ENCODE results near the gene ANTXR1. TPM values are rescaled to one million over a fixed set of nuclear protein-coding genes. Genes with fewer than 3 reads are reported as not detected.

The ANTXR1 gene
- total RNA-seq, 3 donors from 2014 or later (not counting 1 experiment from before 2014, with no cell fraction given) = not detected

DNA sequence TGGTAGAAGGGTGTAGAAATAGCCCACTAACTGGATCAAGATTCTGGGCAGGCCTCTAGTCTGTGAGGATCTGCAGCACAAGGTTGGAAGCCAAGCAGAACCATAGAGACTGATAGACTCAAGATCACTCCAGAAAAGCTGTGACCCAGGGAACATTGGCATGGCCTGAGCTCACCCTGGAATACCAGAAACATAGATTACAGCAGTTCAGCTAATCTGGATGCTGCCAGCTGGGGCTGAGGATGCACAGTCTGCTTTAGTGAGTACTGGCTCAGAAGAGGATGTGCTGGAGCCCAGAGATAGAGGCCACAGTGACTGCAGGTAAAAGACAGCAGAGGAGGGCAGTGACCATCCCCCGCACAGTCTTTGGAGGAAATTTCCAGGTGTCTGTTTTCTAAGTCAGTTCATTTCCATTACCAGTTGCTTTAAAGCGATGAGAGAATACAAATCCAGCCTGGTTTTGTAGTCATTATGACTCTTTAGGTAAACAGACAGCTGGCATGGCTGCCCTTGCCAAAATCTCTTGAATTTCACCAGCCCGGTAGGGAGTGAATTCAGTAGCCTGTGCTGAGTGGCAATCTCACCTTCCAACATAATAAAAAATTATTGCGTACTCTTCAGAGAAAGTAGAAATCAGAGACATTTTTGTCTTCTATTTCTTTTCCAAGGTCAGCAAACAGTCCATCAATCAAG lies 119.2 kb downstream of the ANTXR1 start:
- Mint-ChIP-seq H3K4me1 (no peaks in the 10 kb centered on the region), H3K4me3 (no peak overlapping the region), H3K27ac (no peak overlapping the region), H3K27me3 (ENCODE audit: low read depth in 2 of 2) (peaks cover 12 to 14% of the 10 kb centered on the region in 2 donors), H3K36me3 (no peaks in the 10 kb centered on the region), H3K9me3 (no peaks in the 10 kb centered on the region)
- no peaks in the 10 kb centered on the region for H3K27me3 ChIP-seq (ENCODE audit: control insufficient read depth, insufficient read depth, low read length)
- H3K4me3 ChIP-seq (ENCODE audit: low read length) = no peak overlapping the region
- H3K9me3 ChIP-seq (ENCODE audit: control insufficient read depth, insufficient read depth, low read length) = no peaks in the 10 kb centered on the region
- no peak overlapping the region for H3K27ac ChIP-seq (ENCODE audit: low read length)
- WGBS (ENCODE audit: insufficient coverage) = 95% methylated on average over 4 of the region's 4 CpGs
- no peaks in the 10 kb centered on the region for H3K36me3 ChIP-seq (ENCODE audit: control insufficient read depth, insufficient read depth, low read length)
- no peak for DNase-seq
- ATAC-seq = peak in 1 of 3 donors; percentile 32
- no peaks in the 10 kb centered on the region for H3K4me1 ChIP-seq (ENCODE audit: control insufficient read depth, insufficient read depth, low read length)
- TF ChIP-seq, protein P1, sequence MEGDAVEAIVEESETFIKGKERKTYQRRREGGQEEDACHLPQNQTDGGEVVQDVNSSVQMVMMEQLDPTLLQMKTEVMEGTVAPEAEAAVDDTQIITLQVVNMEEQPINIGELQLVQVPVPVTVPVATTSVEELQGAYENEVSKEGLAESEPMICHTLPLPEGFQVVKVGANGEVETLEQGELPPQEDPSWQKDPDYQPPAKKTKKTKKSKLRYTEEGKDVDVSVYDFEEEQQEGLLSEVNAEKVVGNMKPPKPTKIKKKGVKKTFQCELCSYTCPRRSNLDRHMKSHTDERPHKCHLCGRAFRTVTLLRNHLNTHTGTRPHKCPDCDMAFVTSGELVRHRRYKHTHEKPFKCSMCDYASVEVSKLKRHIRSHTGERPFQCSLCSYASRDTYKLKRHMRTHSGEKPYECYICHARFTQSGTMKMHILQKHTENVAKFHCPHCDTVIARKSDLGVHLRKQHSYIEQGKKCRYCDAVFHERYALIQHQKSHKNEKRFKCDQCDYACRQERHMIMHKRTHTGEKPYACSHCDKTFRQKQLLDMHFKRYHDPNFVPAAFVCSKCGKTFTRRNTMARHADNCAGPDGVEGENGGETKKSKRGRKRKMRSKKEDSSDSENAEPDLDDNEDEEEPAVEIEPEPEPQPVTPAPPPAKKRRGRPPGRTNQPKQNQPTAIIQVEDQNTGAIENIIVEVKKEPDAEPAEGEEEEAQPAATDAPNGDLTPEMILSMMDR (IDR thresholded peaks at IDR 0.05) = no peak
- intact Hi-C loops (cut with micrococcal nuclease) = no loop called here

DNA sequence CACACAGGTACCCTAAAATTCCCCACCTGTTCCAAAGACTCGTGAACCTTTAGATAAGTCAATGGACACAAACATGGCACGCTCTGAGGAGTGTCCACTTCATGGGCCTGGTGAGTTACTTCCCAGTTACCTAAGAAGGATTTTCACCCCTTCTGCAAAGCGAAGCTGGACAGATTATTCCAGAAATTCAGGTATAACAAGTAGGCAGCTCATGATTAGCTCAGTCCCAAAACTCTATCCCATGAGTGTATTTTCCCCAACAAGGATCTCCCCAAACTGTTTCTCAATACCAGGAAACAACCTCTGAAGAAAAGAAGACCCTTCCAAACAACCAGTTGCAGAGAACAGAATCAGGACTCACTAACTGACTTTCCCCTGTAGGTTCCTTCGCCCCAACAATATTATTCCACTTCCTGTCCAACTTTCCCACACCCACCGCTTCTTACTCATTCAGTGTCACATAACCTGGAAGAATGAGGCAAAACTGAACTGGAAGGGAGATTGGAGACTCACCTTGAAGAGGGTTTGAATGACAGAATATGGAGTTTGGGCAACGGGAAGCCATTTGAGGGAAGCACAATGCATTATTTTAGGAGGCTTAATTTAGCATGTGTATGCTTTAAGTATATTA lies 120.1 kb downstream of the ANTXR1 start:
- Histone ChIP-seq H3K27me3 (ENCODE audit: control insufficient read depth, insufficient read depth, low read length) (no peaks in the 10 kb centered on the region), H3K9me3 (ENCODE audit: control insufficient read depth, insufficient read depth, low read length) (no peaks in the 10 kb centered on the region), H3K27ac (ENCODE audit: low read length) (no peak overlapping the region), H3K4me3 (ENCODE audit: low read length) (no peak overlapping the region), H3K4me1 (ENCODE audit: control insufficient read depth, insufficient read depth, low read length) (no peaks in the 10 kb centered on the region), H3K36me3 (ENCODE audit: control insufficient read depth, insufficient read depth, low read length) (no peaks in the 10 kb centered on the region)
- Mint-ChIP-seq H3K4me1 (no peaks in the 10 kb centered on the region), H3K4me3 (no peak overlapping the region), H3K9me3 (no peaks in the 10 kb centered on the region), H3K36me3 (no peaks in the 10 kb centered on the region), H3K27ac (no peak overlapping the region), H3K27me3 (ENCODE audit: low read depth in 2 of 2) (peaks cover 8 to 14% of the 10 kb centered on the region in 2 donors)
- no peak for DNase-seq
- TF ChIP-seq, protein P1 (IDR thresholded peaks at IDR 0.05) = no peak
- 90% methylated on average over 4 of the region's 6 CpGs for WGBS (ENCODE audit: insufficient coverage)
- no peak for ATAC-seq
- intact Hi-C loops (cut with micrococcal nuclease) = no loop called here

GRCh38 chr2:69133898-69134297 lies 120.9 kb downstream of the ANTXR1 start:
- Histone ChIP-seq H3K27me3 (ENCODE audit: control insufficient read depth, insufficient read depth, low read length) (no peaks in the 10 kb centered on the region), H3K36me3 (ENCODE audit: control insufficient read depth, insufficient read depth, low read length) (no peaks in the 10 kb centered on the region), H3K4me1 (ENCODE audit: control insufficient read depth, insufficient read depth, low read length) (no peaks in the 10 kb centered on the region), H3K4me3 (ENCODE audit: low read length) (no peak overlapping the region), H3K27ac (ENCODE audit: low read length) (no peak overlapping the region), H3K9me3 (ENCODE audit: control insufficient read depth, insufficient read depth, low read length) (no peaks in the 10 kb centered on the region)
- no peak overlapping the region for H3K4me3 Mint-ChIP-seq
- no peak overlapping the region for H3K27ac Mint-ChIP-seq
- H3K36me3 Mint-ChIP-seq = no peaks in the 10 kb centered on the region
- intact Hi-C loops (cut with micrococcal nuclease) = no loop called here
- WGBS (ENCODE audit: insufficient coverage) = 89% methylated on average over 3 of the region's 3 CpGs
- DNase-seq (no peak), ATAC-seq (no peak)
- H3K9me3 Mint-ChIP-seq = no peaks in the 10 kb centered on the region
- H3K27me3 Mint-ChIP-seq (ENCODE audit: low read depth in 2 of 2) = peaks cover 8 to 14% of the 10 kb centered on the region in 2 donors
- no peaks in the 10 kb centered on the region for H3K4me1 Mint-ChIP-seq
- TF ChIP-seq, protein P1 (IDR thresholded peaks at IDR 0.05) = no peak
